ELR (cell line): ENCODE results near the gene CORO7.

Experiments used
- DNase-seq: peaks from one replicate; pipeline ENCODE4 v3.0.0-alpha.2; 2015; ENCODE audit warnings: low read depth

Gene CORO7

GRCh38 chr16:4416200-4417032, at the start of gene CORO7:
TSS of gene CORO7 (minus strand) at chr16:4416596. CDS start at chr16:4416518, 78 bp downstream.
- peak; percentile 88 for DNase-seq

- no peak for DNase-seq
These were observed 47.2 kb upstream of the CORO7 start for GRCh38 chr16:4463522-4464163.

- peak; percentile 9 for DNase-seq
These were observed 45.1 kb upstream of the CORO7 start for GRCh38 chr16:4461250-4462085.

GRCh38 chr16:4460936-4461249, 44.5 kb upstream of the CORO7 start:
- no peak for DNase-seq

GRCh38 chr16:4455951-4456350, 39.6 kb upstream of the CORO7 start:
- no peak for DNase-seq

GRCh38 chr16:4455081-4455480, 38.7 kb upstream of the CORO7 start:
- no peak for DNase-seq

- DNase-seq = no peak
These were observed 38.2 kb upstream of the CORO7 start for GRCh38 chr16:4454623-4455022.

GRCh38 chr16:4452674-4453073, 36.3 kb upstream of the CORO7 start:
- no peak for DNase-seq

- DNase-seq = no peak
These were observed 34.6 kb upstream of the CORO7 start for GRCh38 chr16:4450931-4451519.

- no peak for DNase-seq
These were observed 34.0 kb upstream of the CORO7 start for GRCh38 chr16:4450430-4450829.

GRCh38 chr16:4443986-4444385, 27.6 kb upstream of the CORO7 start:
- no peak for DNase-seq

GRCh38 chr16:4443271-4443670, 26.9 kb upstream of the CORO7 start:
- DNase-seq = no peak

- no peak for DNase-seq
These were observed 26.0 kb upstream of the CORO7 start for GRCh38 chr16:4442371-4442770.

- no peak for DNase-seq
These were observed 21.0 kb upstream of the CORO7 start for GRCh38 chr16:4437366-4437765.

- no peak for DNase-seq
These were observed 19.1 kb upstream of the CORO7 start for GRCh38 chr16:4435337-4436067.

GRCh38 chr16:4433914-4434787, 17.8 kb upstream of the CORO7 start:
- no peak for DNase-seq

GRCh38 chr16:4433228-4433627, 16.8 kb upstream of the CORO7 start:
- DNase-seq = no peak

GRCh38 chr16:4431023-4431422, 14.6 kb upstream of the CORO7 start:
- DNase-seq = no peak

- DNase-seq = no peak
These were observed 12.1 kb upstream of the CORO7 start for GRCh38 chr16:4428500-4428899.

- DNase-seq = no peak
These were observed 10.5 kb upstream of the CORO7 start for GRCh38 chr16:4426722-4427372.
